A549 (cell line): ENCODE results near the gene ATP5F1C. TPM values are rescaled to one million over a fixed set of nuclear protein-coding genes. Genes with fewer than 3 reads are reported as not detected.
"Not testable (repeated sequence)": the region's sequence is repeated elsewhere in the genome, so short reads cannot be mapped to it uniquely, and the experiment has no call there.

Experiments
- ATAC-seq, 2 experiments: fragments of 200-7000 bp in 1 of 2; fragments of >200 bp in 1 of 2; cut with Nextera tagmentation in 1 of 2; cut with Tn5 transposase in 1 of 2; 3 replicates each; pipeline versions ENCODE4 v1.8.0 to v1.9.1; 2018 to 2020; ENCODE audit warnings: mild to moderate bottlenecking in 1 of 2, moderate library complexity in 1 of 2
- CTCF ChIA-PET: fragments of 300-600 bp; sonication (Branson Sonifier 250); formaldehyde crosslinking; extraction: SDS; loops from one replicate; lab custom pipeline; 2021; ENCODE audit warnings: antibody characterized with exemption, inconsistent platforms; lab: Yijun Ruan, JAX
- POLR2A ChIA-PET: fragments of 350-600 bp; formaldehyde crosslinking; extraction: SDS; loops from one replicate; lab custom pipeline; 2021; ENCODE audit warnings: antibody characterized with exemption, inconsistent platforms; lab: Yijun Ruan, JAX
- DNase-seq, 2 experiments: peaks; one replicate each; pipeline versions ENCODE4 v3.0.0 to v3.0.0-alpha.2; 2011 to 2016; ENCODE audit warnings: low read depth in 1 of 2, low spot score in 1 of 2
- FAIRE-seq: peaks from 2 replicates; lab custom pipeline; 2011; peaks lifted over from hg19 to GRCh38; lab: Jason Lieb, UNC
- H3K27ac ChIP-seq, 2 experiments: fragments of >200 bp; sonication (Bioruptor Twin); formaldehyde crosslinking; 3 replicates each; pipeline ENCODE4 v1.5.1; 2016 to 2017
- H3K4me1 ChIP-seq: fragments of >200 bp; sonication (Bioruptor Twin); formaldehyde crosslinking; 3 replicates; pipeline ENCODE4 v1.6.1; 2016
- H3K4me2 ChIP-seq: fragments of >200 bp; sonication (Bioruptor Twin); formaldehyde crosslinking; 3 replicates; pipeline ENCODE4 v1.6.1; 2016
- H3K4me3 ChIP-seq: fragments of >200 bp; sonication (Bioruptor Twin); formaldehyde crosslinking; 3 replicates; pipeline ENCODE4 v1.5.1; 2016
- H3K9me3 ChIP-seq: fragments of >200 bp; sonication (Bioruptor Twin); formaldehyde crosslinking; 3 replicates; pipeline ENCODE4 v1.6.1; 2016
- BHLHE40 ChIP-seq: IDR thresholded peaks from 2 replicates; pipeline ENCODE4 v1.6.1; 2012; ENCODE audit warnings: low read depth, low read length, inconsistent platforms
- CBX8 ChIP-seq: fragments of 200-600 bp; sonication (generic); IDR thresholded peaks from 2 replicates; pipeline ENCODE4 v1.6.1; 2016
- CEBPB ChIP-seq, 2 experiments: fragments of >200 bp in 1 of 2; sonication (Bioruptor Twin) in 1 of 2; formaldehyde crosslinking in 1 of 2; IDR thresholded peaks; 2 replicates each; pipeline ENCODE4 v1.6.1; 2012 to 2016
- CTCF ChIP-seq: fragments of >200 bp; sonication (Bioruptor Twin); formaldehyde crosslinking; IDR thresholded peaks from 3 replicates; pipeline ENCODE4 v1.5.1; 2016
- EHMT2 ChIP-seq: fragments of 200-600 bp; sonication (generic); IDR thresholded peaks from 2 replicates; pipeline ENCODE4 v1.6.1; 2016; ENCODE audit warnings: antibody characterized with exemption, low read depth, mild to moderate bottlenecking, moderate library complexity
- ESRRA ChIP-seq: fragments of 150-350 bp; IDR thresholded peaks from 2 replicates; pipeline ENCODE4 v1.6.1; 2014; ENCODE audit warnings: mild to moderate bottlenecking, low read length, borderline replicate concordance
- FOXS1 ChIP-seq: fragments of 250-450 bp; sonication (Bioruptor Pico); IDR thresholded peaks from 2 replicates; pipeline ENCODE4 v1.5.0; 2020; ENCODE audit warnings: mild to moderate bottlenecking, moderate library complexity
- HDAC2 ChIP-seq: fragments of 200-600 bp; sonication (generic); IDR thresholded peaks from 2 replicates; pipeline ENCODE4 v1.6.1; 2016
- HEYL ChIP-seq: fragments of 250-450 bp; sonication (Bioruptor Pico); IDR thresholded peaks from 2 replicates; pipeline ENCODE4 v1.8.0; 2021; ENCODE audit warnings: mild to moderate bottlenecking, moderate library complexity
- HMGXB4 ChIP-seq: fragments of 250-450 bp; sonication (Bioruptor Pico); IDR thresholded peaks from 2 replicates; pipeline ENCODE4 v1.5.0; 2021; ENCODE audit warnings: mild to moderate bottlenecking, moderate library complexity, borderline replicate concordance
- HOXB13 ChIP-seq: fragments of 250-450 bp; sonication (Bioruptor Pico); IDR thresholded peaks from 2 replicates; pipeline ENCODE4 v1.5.0; 2020; ENCODE audit warnings: low read depth, mild to moderate bottlenecking, moderate library complexity
- HOXB5 ChIP-seq: fragments of 250-450 bp; sonication (Bioruptor Pico); IDR thresholded peaks from 2 replicates; pipeline ENCODE4 v1.5.0; 2020; ENCODE audit warnings: mild to moderate bottlenecking, moderate library complexity
- JUNB ChIP-seq: fragments of >200 bp; sonication (Bioruptor Twin); formaldehyde crosslinking; IDR thresholded peaks from 2 replicates; pipeline ENCODE4 v1.6.1; 2016
- KDM5A ChIP-seq: fragments of 200-600 bp; sonication (generic); IDR thresholded peaks from 2 replicates; pipeline ENCODE4 v1.6.1; 2016; ENCODE audit warnings: antibody characterized with exemption, mild to moderate bottlenecking
- MAFK ChIP-seq: fragments of 450-650 bp; IDR thresholded peaks from 2 replicates; pipeline ENCODE4 v1.6.1; 2014; ENCODE audit not compliant: partially characterized antibody
- NR3C1 ChIP-seq: fragments of >200 bp; sonication (Bioruptor Twin); formaldehyde crosslinking; IDR thresholded peaks from 3 replicates; pipeline ENCODE4 v1.6.1; 2017
- POLR2AphosphoS2 ChIP-seq: conservative IDR thresholded peaks from 2 replicates; pipeline ENCODE4 v1.6.1; 2012; ENCODE audit warnings: low read length, improper control_type of control experiment, inconsistent platforms
- RCOR1 ChIP-seq: fragments of 150-350 bp; IDR thresholded peaks from 2 replicates; pipeline ENCODE4 v1.6.1; 2014; ENCODE audit warnings: antibody characterized with exemption, low read length, low read depth
- RFX5 ChIP-seq: fragments of 450-650 bp; IDR thresholded peaks from 2 replicates; pipeline ENCODE4 v1.7.1; 2014; ENCODE audit warnings: antibody characterized with exemption, mild to moderate bottlenecking, moderate library complexity
- RNF2 ChIP-seq: fragments of 200-600 bp; sonication (generic); IDR thresholded peaks from 2 replicates; pipeline ENCODE4 v1.6.1; 2016; ENCODE audit warnings: low read depth, mild to moderate bottlenecking, antibody characterized with exemption, moderate library complexity, borderline replicate concordance
- ZFP36 ChIP-seq: fragments of 450-650 bp; IDR thresholded peaks from 2 replicates; pipeline ENCODE4 v1.6.1; 2014; ENCODE audit warnings: borderline replicate concordance; ENCODE audit not compliant: partially characterized antibody
- ZNF302 ChIP-seq: fragments of 250-450 bp; sonication (Bioruptor Pico); IDR thresholded peaks from 2 replicates; pipeline ENCODE4 v1.9.0; 2021; ENCODE audit warnings: inconsistent platforms, mild to moderate bottlenecking, moderate library complexity
- WGBS: methylation state at CpG from one replicate; pipeline ENCODE4 v1.1.6; 2017; ENCODE audit errors: missing lambda C conversion rate; 5-methylcytosine and 5-hydroxymethylcytosine counted together
- polyA plus RNA-seq, 4 experiments: library from polyadenylated mRNA; depleted of rRNA in 3 of 4; stranded (reverse); fragments of >200 nt; fragmentation: RNase III in 1 of 4; extraction: RNeasy Plus Mini Kit Qiagen cat#74134 plus additional on column Dnase treatment in 1 of 4; gene quantifications; 2 replicates in 3 of 4; 3 replicates in 1 of 4; pipeline ENCODE4 v1.2.3, GENCODE V29; 2011 to 2017

Gene ATP5F1C
- polyA plus RNA-seq, 2 of the 4 experiments (the other 2 are of a cell fraction): 447 to 532 TPM

- no peak for ATAC-seq
- Histone ChIP-seq H3K4me2 (no peak overlapping the region), H3K9me3 (no peaks in the 10 kb centered on the region), H3K27ac (no peak overlapping the region), H3K4me3 (no peak overlapping the region)
- ChIA-PET CTCF (interaction anchor here (0.5 to 1.6 kb wide), 3 partner anchors 16 to 243 kb away, joined by 3 to 4 read pairs (median 4); no protein-coding TSS in a partner anchor), POLR2A (no interaction called here)
- no peak for TF ChIP-seq JUNB
- TF ChIP-seq CTCF: no peak
- TF ChIP-seq RFX5: no peak
- TF ChIP-seq, all 56 proteins: peak for 0
- DNase-seq: no peak
- no peaks in the 10 kb centered on the region for H3K4me1 ChIP-seq
- WGBS: 90% methylated on average over 7 of the region's 7 CpGs
- no peak for FAIRE-seq
Measured at GRCh38 chr10:7768417-7768816, 19.6 kb upstream of the ATP5F1C start.

GRCh38 chr10:7773845-7774801 is 13.9 kb upstream of the ATP5F1C start:
- ChIA-PET POLR2A (no interaction called here), CTCF (interaction anchor here (0.7 to 1.0 kb wide), 2 partner anchors 8 to 93 kb away, joined by 3 read pairs; no protein-coding TSS in a partner anchor)
- no peak for FAIRE-seq
- no peak for ATAC-seq
- WGBS: 76% methylated on average over 10 of the region's 10 CpGs
- H3K27ac ChIP-seq: no peak overlapping the region
- DNase-seq: no peak
- TF ChIP-seq BHLHE40: no peak
- no peak for TF ChIP-seq RNF2
- TF ChIP-seq HMGXB4 (CRISPR knock-in tag): no peak
- TF ChIP-seq NR3C1: no peak
- no peak for TF ChIP-seq EHMT2
- TF ChIP-seq HDAC2: no peak
- no peak for TF ChIP-seq FOXS1
- TF ChIP-seq CEBPB (IDR thresholded peaks at IDR 0.05): no peak
- no peak for TF ChIP-seq POLR2AphosphoS2
- TF ChIP-seq HEYL (CRISPR knock-in tag): no peak
- no peak for TF ChIP-seq ESRRA
- no peak for TF ChIP-seq HOXB5 (CRISPR knock-in tag)
- no peak for TF ChIP-seq KDM5A
- H3K9me3 ChIP-seq: no peaks in the 10 kb centered on the region
- H3K4me3 ChIP-seq: no peak overlapping the region
- H3K4me2 ChIP-seq: no peak overlapping the region
- no peaks in the 10 kb centered on the region for H3K4me1 ChIP-seq

- DNase-seq (no peak), FAIRE-seq (no peak), ATAC-seq (no peak)
- ChIA-PET CTCF (interaction anchor here (0.6 to 1.1 kb wide), 7 partner anchors 10 to 1573 kb away, joined by 3 to 5 read pairs (median 3); no protein-coding TSS in a partner anchor), POLR2A (no interaction called here)
- Histone ChIP-seq H3K4me1 (no peaks in the 10 kb centered on the region), H3K4me2 (no peak overlapping the region), H3K9me3 (no peaks in the 10 kb centered on the region), H3K4me3 (no peak overlapping the region), H3K27ac (no peak overlapping the region)
- TF ChIP-seq MAFK (no peak), ZNF302 (no peak), HOXB13 (CRISPR knock-in tag) (no peak), CBX8 (no peak), RCOR1 (no peak), ZFP36 (no peak)
- WGBS: 93% methylated on average over 2 of the region's 2 CpGs
Measured at GRCh38 chr10:7776777-7777176, 11.2 kb upstream of the ATP5F1C start.

- H3K27ac ChIP-seq, DNase-seq, H3K4me3 ChIP-seq, H3K9me3 ChIP-seq, H3K4me1 ChIP-seq, POLR2A ChIA-PET, H3K4me2 ChIP-seq, ATAC-seq, FAIRE-seq: not testable (repeated sequence)
- 94% methylated on average over 6 of the region's 6 CpGs for WGBS
- CTCF ChIA-PET: interaction anchor here (1.1 kb wide), 1 partner anchor 224 kb away, joined by 3 read pairs; no protein-coding TSS in a partner anchor
Measured at GRCh38 chr10:7782194-7782593, 5.8 kb upstream of the ATP5F1C start.
